Measurements from ENCODE around the gene CMTM4.
"Not testable (repeated sequence)": the region's sequence is repeated elsewhere in the genome, so short reads cannot be mapped to it uniquely, and the experiment has no call there.

Gene CMTM4

DNA sequence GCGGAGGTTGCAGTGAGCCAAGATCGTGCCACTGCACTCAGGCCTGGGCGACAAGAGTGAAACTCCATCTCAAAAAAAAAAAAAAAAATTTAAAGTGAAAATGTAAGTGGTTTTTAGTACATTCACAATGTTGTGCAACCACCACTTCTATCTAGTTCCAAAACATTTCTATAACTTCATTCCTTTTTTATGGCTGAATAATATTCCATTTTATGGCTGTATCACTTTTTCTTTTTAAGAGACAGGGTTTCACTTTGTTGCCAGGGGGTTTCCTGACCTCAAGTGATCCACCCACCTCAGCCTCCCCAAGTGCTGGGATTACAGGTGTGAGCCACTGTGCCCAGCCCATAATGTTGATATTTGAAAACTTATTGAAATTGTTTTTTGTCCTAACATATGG lies 103.7 kb downstream of the CMTM4 start:
- DNase-seq (ENCODE audit: low read depth in 2 of 2) = no peak

- no peak for DNase-seq (ENCODE audit: low read depth in 2 of 2)
Observed at GRCh38 chr16:66592241-66592640, 104.3 kb downstream of the CMTM4 start.

GRCh38 chr16:66591018-66591417 lies 105.5 kb downstream of the CMTM4 start:
- no peak for DNase-seq (ENCODE audit: low read depth in 2 of 2)

- no peak for DNase-seq (ENCODE audit: low read depth in 2 of 2)
Observed at GRCh38 chr16:66590322-66590721, 106.2 kb downstream of the CMTM4 start.

GRCh38 chr16:66588981-66589713 lies 107.4 kb downstream of the CMTM4 start:
- DNase-seq (ENCODE audit: low read depth in 2 of 2) = peak in 1 of 2 donors; percentile 42

DNA sequence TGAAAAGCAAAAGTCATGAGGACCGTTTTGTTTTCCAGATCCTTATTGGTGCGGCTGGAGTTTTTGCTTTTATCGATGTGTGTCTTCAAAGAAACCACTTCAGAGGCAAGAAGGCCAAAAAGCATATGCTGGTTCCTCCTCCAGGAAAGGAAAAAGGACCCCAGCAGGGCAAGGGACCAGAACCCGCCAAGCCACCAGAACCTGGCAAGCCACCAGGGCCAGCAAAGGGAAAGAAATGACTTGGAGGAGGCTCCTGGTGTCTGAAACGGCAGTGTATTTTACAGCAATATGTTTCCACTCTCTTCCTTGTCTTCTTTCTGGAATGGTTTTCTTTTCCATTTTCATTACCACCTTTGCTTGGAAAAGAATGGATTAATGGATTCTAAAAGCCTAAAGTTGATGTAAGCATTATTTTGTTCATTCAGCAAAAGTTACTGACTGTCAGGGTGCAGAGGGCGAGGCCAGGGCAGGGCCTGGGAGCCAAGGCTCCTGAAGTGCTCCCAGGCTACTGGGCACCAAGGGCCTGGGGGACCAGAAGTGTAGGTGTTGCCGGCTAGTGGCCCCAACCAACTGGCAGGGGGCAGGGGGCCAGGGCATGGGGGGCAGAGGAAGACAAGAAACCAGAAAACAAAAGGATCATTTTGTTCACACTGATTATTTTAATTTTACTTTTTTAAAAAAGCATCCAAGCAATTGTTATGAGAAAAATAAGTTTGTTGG lies 108.5 kb downstream of the CMTM4 start:
- DNase-seq (ENCODE audit: low read depth in 2 of 2) = no peak

GRCh38 chr16:66585481-66586239 lies 110.9 kb downstream of the CMTM4 start:
- no peak for DNase-seq (ENCODE audit: low read depth in 2 of 2)

DNA sequence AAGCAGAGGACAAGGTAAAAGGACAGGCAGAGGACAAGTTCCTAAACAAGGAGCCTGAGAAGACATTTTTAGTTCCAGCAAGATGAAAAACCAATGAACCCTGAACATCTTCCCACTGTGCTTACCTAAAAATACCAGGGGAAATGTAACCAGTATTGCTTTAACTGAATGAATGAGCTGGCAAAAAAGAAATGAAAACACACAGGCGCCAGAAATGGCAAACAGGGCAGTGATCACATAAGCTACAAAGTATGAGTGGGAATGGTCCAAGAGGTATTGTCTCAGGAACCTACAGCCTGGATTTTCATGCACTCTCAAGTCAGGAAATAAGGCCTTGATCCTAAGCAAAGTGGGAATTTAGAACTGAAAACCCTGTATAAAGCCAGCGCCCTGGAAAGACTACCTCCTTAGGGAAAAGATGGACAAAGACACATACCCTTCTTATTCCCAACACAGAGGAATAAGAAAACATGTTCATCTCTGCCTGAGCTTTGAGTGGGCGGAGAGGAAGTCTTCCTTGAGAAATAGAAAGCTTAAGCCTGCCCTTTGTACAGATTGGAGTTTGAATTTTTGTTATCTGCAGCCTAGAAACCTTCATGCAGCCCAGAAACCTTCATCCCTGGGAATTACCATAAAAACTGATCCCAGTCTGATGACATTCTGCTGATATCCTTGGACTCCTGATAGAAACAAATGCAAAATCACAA lies 115.1 kb downstream of the CMTM4 start:
- no peak for DNase-seq (ENCODE audit: low read depth in 2 of 2)

- no peak for DNase-seq (ENCODE audit: low read depth in 2 of 2)
Observed at GRCh38 chr16:66580605-66581209, 115.8 kb downstream of the CMTM4 start.

- DNase-seq (ENCODE audit: low read depth in 2 of 2) = no peak
Observed at GRCh38 chr16:66578651-66579531, 117.7 kb downstream of the CMTM4 start, which contains the start of gene CMTM2. TSS of gene CMTM2 (plus strand) at chr16:66579463. CDS start at chr16:66579608, 145 bp downstream.

GRCh38 chr16:66576296-66576695 lies 120.2 kb downstream of the CMTM4 start:
- DNase-seq (ENCODE audit: low read depth in 2 of 2) = no peak

DNA sequence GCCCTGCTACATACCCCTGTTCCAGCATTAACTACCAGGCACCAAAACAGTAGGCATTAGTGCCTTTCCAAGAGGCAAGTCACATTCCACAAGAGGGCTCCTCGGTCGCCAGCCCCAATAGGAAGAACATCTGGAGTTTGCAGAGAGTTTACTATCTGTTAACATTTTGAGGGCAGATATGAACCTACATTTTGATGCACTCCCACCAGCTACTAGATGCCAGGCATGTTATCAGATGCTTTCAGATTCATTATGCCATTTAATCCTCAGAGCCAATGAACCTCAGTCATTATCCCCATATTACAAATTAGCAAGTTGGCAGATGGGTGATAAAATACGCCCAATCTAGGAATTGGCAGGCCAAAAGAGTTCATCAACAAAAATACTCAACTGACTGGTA lies 121.5 kb downstream of the CMTM4 start:
- no peak for DNase-seq (ENCODE audit: low read depth in 2 of 2)

GRCh38 chr16:66574531-66574930 lies 122.0 kb downstream of the CMTM4 start:
- DNase-seq (ENCODE audit: low read depth in 2 of 2) = no peak

- DNase-seq (ENCODE audit: low read depth in 2 of 2) = no peak
Observed at GRCh38 chr16:66574081-66574480, 122.5 kb downstream of the CMTM4 start.

DNA sequence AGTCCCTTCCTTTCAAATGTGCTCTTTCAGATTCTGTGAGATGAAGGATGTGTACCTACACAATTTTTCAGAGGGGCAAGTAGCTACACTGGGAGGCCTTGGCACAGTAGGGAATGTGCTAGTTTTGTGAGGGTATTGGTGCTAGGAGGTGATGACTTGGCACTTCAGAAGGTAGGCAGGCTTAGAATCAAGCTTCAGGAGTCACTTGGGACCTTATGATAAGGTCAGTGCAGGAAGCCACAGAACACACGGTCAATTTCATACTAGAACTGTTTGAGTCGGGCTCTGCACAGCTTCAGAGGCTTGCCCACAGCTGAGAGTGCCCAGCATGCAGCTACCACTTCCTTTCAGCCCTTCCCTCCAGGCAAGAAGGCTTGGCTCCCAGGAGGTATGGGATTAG lies 124.2 kb downstream of the CMTM4 start:
- DNase-seq (ENCODE audit: low read depth in 2 of 2) = no peak

DNA sequence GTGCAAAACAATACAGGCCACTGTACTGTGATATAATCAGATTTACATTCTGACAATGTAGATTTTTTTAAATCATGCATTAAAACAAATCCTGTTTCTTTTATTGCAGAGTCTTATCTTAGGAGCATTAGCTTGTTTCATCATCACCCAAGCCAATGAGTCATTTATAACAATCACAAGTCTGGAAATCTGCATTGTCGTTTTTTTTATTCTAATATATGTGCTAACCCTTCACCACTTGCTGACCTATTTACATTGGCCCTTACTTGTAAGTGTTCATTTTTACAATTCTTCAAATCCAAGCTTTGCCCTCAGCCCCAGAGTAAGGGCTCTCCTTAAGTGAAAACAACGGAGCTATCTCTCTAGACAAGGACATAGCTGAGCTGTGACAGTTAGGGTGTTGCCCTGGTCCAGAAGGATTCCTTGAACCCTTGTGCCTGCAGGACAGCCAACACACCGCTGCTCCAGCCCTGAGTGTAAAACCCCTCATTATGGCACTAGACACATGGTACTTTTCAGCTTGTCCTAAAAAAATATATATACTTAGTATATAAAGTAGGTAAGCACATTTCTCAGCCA lies 126.6 kb downstream of the CMTM4 start:
- DNase-seq (ENCODE audit: low read depth in 2 of 2) = no peak

DNA sequence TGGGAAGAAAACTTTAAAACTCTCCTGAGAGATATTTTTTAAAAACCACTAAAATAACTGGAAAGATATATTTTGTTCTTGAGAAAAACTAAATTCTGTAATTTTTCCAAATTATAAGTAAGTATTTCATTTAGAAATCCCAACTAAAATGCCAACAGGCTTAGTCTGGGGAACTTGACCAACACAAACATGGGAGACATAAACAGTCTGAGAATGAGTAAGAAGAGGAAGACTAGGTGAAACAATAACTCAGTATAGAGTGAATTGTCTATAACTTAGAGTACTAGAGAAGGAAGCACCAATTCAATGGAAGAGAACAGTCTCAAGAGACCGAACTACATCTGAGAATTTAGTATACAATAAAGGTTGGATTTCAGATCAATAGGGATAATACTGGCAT lies 127.4 kb downstream of the CMTM4 start:
- no peak for DNase-seq (ENCODE audit: low read depth in 2 of 2)

- no peak for DNase-seq (ENCODE audit: low read depth in 2 of 2)
Observed at GRCh38 chr16:66568355-66568754, 128.2 kb downstream of the CMTM4 start.

DNA sequence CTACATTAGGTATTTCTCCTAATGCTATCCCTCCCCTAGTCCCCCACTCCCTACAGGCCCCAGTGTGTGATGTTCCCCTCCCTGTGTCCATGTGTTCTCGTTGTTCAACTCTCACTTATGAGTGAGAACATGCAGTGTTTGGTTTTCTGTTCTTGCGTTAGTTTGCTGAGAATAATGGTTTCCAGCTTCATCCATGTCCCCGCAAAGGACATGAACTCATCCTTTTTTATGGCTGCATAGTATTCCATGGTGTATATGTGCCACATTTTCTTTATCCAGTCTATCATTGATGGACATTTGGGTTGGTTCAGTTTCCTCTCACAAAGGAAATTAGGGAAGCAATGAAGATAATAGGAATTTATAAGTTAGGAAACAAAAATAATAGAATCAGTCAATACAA lies 129.3 kb downstream of the CMTM4 start:
- not testable (repeated sequence) for DNase-seq (ENCODE audit: low read depth in 2 of 2)
